GM12865 (cell line): ENCODE results near the gene THRB.

Experiments used
- DNase-seq: peaks from one replicate; pipeline ENCODE4 v3.0.0; 2010; ENCODE audit warnings: low read depth
- H3K4me3 ChIP-seq: 2 replicates; pipeline ENCODE4 v1.5.1; 2011; ENCODE audit warnings: mild to moderate bottlenecking, low read depth, low read length, control low read depth
- TF ChIP-seq, protein P1 (sequence below): IDR thresholded peaks from 2 replicates; pipeline ENCODE4 v1.5.1; 2011; ENCODE audit warnings: low read length, control low read depth, low read depth, inconsistent platforms; ENCODE audit not compliant: insufficient read depth; ENCODE audit errors: missing control alignments

The THRB gene

DNA sequence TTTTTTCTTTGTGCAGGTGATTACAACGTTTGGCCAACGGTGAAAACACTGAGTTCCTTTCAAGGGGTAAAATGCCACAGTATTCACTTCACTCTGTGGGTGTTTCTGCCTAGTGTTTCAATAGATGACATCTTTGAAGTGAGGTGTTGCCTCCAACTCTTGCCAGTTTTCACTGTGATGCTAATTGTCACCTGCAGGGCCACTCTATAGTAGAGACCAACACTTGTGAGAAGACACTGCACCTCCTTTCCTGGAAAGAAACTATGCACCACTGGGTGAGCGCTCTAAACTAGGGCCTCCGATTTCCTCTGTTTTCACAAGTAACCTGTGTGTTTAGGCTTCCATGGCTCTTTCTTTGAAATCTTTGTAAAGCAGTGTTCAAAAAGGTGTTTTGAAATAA, 98.3 kb downstream of the THRB start:
- TF ChIP-seq, protein P1, sequence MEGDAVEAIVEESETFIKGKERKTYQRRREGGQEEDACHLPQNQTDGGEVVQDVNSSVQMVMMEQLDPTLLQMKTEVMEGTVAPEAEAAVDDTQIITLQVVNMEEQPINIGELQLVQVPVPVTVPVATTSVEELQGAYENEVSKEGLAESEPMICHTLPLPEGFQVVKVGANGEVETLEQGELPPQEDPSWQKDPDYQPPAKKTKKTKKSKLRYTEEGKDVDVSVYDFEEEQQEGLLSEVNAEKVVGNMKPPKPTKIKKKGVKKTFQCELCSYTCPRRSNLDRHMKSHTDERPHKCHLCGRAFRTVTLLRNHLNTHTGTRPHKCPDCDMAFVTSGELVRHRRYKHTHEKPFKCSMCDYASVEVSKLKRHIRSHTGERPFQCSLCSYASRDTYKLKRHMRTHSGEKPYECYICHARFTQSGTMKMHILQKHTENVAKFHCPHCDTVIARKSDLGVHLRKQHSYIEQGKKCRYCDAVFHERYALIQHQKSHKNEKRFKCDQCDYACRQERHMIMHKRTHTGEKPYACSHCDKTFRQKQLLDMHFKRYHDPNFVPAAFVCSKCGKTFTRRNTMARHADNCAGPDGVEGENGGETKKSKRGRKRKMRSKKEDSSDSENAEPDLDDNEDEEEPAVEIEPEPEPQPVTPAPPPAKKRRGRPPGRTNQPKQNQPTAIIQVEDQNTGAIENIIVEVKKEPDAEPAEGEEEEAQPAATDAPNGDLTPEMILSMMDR, result no peak
- no peak for DNase-seq
- no peak overlapping the region for H3K4me3 ChIP-seq

DNA sequence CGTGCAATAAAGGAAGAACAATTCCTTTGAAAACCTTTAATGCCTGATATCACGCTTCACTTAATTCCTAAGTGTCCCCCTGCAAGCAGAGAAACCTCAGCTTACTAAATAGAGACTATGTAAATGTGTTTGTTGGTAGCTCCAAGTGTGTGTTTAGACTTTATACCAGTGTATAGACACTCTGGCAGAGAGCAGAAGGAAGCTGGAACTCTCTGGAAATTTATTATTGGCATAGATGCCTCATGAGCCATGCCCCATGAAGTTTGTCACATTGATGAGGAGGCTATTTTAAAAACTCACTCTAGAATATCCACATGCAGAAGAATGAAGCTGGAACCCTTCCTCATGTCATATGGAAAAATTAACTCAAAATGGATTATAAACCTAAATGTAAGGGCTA, 99.9 kb downstream of the THRB start:
- DNase-seq, result no peak
- H3K4me3 ChIP-seq, result no peak overlapping the region
- TF ChIP-seq, protein P1, result no peak

DNA sequence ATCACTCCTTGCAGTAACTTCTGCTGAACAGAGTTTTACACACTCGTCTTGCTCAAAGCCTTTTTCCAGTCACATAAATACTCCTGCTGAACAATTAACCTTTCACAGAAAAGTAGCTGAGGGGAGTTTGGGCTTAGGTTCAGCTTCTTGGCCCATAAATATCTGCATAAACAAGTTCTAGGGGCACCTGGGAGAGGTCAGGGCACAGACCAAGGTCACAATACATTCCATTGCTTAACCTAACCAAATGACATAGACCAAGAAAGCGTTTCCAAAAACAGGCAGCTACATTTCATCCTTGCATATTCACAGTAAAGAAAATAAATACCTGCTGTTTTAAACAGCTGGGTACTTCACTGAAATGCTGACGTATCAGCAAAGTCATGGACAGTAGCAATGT, 101.3 kb downstream of the THRB start:
- no peak overlapping the region for H3K4me3 ChIP-seq
- TF ChIP-seq, protein P1, result no peak
- DNase-seq, result no peak

DNA sequence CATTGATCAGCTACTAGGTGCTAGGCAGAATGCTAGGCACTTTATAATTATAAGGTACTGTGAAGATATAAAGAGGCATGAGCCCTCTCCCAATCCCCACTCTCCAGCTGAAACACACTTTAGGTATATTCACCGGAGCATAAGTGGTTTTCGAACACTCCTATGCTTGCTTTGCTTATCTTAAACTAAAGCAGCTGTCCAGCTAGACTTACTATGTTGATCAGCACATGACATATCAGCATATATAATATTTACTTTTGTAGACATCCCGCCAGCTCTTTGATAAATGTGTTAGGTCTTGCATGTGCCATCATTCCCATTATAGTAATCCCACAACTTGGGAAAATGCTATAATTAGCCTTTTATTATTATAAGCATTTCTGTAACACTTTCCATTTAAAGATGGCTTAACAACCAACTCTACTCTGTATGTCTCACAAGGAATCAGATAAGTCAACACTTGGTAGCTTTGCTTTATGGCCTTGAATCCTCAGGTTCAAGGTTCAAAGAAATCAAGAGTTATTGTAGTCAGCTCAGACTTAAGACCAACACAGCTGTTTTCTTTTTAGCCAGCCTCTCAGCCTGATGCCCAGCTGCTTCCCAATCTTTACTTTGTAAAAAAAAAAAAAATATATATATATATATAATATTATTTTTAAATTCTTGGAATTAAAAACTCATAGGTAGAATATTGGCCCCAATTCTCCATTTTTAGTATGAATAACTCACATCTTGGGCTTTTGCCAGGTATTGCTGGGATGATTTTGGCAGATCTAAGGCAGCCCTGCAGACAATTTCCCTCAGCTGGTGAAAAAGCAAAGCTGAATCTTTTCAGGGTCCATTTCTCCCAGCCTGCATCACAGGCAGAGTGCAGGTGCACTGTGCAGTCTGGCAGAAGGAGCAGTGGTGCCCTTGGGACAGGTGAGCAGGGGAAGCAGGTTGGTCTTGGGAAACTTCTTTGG, 104.2 kb downstream of the THRB start:
- TF ChIP-seq, protein P1, result no peak
- DNase-seq, result no peak
- H3K4me3 ChIP-seq, result no peak overlapping the region

DNA sequence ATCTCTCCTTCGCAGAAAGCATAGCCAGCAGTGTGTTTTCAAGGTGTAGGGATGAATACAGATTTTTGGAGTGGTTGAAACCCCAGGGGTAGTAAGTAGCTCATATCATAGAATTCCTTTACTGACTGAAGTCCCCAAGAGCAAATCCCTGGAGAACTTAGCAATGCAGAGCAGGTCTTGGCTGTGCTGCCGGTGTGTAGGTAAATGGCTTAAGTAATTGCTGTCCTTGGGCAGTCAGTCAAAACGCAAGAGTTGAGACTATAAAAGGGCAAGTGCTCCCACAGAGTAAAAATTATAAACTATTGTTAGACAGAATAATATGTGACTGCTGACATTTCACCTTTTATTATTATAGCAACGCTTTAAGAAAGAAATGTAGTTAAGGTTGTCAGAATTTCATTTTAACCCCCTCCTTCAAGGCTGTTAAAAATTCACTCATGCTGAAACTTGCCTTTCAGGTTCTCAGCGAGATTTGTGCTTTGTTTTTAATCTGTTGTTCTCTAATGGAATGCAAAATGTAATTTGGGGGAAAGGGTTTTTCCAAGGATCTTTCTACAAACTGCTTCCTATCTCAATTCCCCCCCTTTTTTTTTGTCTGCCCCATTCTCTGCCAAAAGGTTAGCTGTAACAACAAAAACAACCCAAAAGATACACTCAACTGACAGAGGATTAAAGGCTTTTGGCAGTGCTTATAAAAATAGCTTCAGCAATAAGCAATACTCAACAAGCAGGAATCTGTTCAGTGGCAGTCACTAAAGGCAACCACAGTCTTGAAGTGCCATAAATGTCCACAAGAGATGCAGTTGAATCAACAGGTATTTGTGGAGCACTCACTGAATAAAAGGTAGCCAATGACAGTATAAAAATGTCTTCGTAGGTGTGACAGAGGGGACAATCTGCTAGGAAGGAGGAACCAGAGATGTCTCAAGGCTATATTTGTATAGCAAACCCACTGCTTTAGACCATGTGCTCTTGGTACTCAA, 105.3 kb downstream of the THRB start:
- TF ChIP-seq, protein P1, result no peak
- no peak overlapping the region for H3K4me3 ChIP-seq
- DNase-seq, result no peak

DNA sequence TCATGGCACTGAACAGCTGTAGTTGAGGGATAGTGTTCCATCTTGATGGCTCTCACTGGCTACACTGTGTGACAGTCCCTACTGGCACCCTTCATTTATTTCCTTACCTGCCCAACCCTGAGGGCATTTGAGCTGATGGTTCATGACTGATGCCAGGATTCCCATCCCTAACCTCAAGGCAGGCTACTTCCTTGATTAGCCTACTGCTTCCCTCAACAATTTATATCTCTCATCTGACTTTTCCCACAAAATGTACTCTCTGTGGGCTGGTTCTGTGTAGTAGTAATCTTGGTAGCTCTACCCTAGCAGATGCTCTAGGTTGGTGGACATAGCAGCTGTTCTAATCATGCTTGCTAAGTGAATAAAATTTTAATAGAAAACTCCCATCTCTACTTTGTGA, 106.0 kb downstream of the THRB start:
- TF ChIP-seq, protein P1, result no peak
- DNase-seq, result no peak
- no peak overlapping the region for H3K4me3 ChIP-seq
